GM19463 (cell line): ENCODE results near the gene BMPR2.
"Not testable (repeated sequence)": the region's sequence is repeated elsewhere in the genome, so short reads cannot be mapped to it uniquely, and the experiment has no call there.

Experiments
- ATAC-seq: cut with Tn5 transposase; IDR thresholded peaks from one replicate; pipeline ENCODE4 v1.9.1; 2021; ENCODE audit warnings: mild to moderate bottlenecking, moderate library complexity; ENCODE audit not compliant: unreplicated experiment

Gene BMPR2

DNA sequence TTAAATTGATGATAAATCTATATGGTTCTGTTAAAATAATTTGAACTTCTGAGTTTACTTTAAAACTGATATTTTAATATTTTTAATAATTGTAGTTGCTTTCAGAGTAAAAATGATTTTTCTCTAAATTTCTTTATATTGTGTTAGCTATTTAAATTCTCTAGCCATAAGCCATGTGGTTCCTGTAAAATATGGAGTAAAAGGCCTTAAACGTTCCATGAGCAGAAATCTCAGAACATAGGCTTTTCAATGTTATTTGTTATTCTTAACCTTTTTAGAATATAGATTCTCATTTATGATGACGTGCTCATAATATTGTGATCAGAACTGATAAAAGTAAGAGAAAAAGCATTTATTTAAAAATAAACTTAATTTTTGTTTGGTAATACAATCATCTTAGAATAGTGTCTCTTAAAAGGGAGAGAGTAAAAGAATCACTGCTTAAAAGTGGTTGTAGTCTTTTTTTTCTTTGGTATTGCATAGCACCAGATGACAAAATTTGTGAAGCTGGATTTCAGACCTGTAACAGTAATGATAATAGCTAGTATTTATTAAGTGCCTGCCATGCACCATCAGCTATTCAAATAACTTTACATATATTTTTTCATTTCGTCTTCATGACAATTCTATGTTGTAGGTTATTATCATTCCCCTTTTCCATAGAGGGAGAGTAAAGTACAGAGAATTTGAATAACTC is 2.7 kb downstream of the BMPR2 start:
- ATAC-seq, result no peak

DNA sequence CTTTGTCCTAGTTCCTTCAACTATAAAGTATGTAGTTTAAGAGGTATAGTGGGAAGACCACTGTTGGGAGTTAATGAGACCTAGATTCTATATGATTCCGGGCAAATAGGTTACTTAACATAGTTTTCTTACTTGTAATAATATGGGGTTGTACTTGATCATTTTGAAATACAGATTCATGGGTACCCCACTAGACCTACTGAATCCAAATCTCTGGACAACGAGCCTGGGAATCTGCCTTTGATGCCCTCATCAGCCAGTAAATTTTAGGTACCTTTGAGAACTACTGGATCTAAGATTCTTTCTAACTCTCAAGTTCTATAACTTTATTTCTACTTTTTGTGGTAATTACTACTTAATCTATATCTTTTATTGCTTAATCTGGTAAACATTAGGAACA is 6.6 kb downstream of the BMPR2 start:
- no peak for ATAC-seq

DNA sequence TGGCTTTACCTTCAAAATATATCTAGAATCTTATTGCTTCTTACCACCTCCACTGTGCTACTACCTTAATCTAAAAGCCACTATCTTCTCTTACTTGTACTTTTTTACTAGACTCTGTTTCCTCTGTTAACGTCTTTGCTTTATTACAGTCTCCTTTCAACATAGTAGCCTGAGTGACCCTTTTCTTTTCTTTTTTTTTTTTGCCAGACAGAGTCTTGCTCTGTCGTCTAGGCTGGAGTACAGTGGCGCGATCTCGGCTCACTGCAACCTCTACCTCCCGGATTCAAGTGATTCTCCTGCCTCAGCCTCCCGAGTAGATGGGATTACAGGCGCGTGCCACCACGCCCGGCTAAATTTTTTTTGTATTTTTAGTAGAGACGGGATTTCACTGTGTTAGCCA is 10.4 kb downstream of the BMPR2 start:
- not testable (repeated sequence) for ATAC-seq

DNA sequence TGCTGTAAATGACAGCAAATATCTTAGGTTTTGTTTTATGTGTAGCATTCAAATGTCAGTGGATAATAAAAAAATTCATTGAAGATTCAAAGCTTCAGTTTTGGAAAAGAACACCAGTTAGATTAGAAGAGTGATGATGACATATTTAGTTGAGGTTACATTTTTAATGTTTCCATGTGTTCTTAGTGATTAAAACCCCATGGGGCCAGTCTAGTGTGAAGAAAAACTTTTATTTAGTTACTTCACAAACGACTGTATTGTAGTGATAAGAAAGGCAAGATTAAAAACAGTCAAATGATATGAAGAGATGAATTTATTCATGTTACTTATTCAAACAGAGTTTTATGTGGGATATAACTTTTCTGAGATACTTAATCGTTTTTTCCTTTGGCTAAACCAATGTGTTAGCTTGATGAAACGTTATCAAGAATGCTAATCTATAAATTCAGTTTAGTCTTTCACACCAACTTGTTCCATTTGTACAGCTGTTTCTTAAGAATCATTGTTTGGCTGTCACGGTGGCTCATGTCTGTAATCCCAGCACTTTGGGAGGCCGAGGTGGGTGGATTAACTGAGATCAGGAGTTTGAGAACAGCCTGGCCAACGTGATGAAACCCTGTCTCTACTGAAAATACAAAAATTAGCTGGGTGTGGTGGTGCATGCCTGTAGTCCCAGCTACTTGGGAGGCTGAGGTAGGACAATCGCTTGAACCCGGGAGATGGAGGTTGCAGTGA is 11.6 kb downstream of the BMPR2 start:
- no peak for ATAC-seq

DNA sequence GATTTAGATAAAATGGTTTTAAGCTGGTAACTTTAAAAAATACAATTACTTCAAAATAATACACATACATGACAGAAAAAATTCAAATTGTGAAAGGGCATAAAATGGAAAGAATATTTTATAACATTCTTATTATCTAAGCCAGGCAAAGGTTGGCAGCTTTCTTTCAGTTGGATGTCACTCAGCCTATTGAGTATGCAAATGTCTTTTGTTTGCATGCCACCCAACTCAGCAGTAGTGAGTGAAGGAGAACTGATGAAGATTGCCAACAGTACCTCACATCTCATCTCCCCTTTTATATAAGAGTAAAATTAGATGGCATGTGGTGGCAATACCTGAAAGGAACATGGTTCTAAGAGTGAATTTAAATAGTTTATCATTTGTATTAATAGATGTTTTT is 24.8 kb downstream of the BMPR2 start:
- no peak for ATAC-seq

DNA sequence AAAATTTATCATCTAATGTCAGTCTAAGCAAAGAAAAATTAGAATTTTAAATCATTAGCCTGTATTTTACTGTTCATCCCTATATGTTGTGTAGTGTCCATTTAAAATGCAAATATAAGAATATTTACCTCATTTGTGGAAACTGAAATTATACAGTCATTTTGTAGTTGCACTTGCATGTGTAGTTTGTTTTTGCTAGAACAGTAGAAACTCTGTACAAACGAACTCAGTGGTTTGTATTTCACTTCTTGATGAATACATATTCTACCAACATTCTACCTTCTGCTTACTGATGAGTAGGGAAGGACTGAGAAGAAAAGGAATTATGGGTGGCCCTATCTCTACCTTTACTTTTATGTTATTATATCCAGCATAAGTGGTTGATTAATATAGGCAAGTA is 29.7 kb downstream of the BMPR2 start:
- ATAC-seq, result no peak

DNA sequence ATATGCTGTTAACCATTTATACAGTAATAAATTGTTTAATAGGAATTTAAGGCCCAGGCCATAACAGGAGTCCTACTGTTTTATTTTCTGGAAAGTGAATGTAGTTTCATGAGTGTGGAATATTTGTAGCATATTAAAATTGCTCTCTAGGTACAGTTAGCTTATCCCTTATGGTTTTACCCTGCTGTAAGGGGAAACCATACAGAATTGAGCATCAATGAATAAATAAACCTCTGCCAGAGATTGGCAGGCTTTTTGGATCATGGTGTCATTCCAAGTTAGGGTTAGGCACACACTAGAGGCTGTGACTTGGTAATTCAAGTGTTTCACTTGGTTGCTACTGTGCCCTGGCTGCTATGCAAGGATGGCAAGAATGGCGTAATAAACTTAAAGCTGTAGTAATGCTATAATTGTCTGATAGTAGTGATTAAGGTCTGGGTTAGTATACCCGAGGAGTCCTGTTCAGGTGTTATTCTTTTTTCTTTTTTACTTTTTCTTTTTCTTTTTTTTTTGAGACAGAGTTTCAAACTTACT is 30.4 kb downstream of the BMPR2 start:
- ATAC-seq, result no peak

DNA sequence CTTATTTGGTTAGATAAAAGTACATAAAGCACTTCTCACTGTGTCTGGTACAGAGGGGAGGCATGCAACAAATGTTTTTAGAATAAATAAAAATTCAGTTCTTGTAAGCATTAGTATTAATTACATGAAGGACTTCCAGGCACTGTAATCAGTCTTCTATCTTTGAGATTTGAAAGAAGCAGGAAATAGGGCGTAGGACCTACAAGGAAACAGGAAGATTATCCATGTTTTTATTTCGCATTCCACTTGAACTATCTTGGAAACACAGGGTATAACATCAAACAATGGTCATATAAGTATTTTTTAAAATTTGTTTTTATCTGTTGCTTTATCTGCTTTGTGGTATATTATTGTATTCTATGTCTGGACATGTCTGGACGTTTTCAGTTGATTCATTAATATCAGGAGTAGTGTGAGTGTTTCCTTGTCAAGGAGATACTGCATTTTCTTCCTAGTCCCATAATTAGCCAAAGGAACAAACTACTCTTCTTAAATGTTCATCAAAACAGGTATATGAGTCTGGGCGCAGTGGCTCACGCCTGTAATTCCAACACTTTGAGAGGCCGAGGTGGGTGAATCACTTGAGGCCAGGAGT is 32.5 kb downstream of the BMPR2 start:
- ATAC-seq, result no peak

DNA sequence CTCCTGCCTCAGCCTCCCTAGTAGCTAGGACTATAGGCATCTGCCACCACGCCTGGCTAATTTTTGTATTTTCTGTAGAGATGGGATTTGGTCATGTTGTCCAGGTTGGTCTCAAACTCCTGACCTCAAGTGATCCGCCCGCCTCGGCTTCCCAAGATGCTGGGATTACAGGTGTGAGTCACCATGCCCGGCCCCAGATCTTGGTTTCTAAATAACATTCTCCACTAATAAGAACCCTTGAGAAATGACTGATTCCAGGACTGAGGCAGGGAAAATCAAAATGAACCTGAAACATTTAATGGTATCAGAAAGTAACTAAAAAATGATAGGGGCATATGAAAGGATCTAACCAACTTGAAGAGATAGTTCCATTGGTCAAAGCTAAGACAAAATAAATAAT is 34.0 kb downstream of the BMPR2 start:
- no peak for ATAC-seq

DNA sequence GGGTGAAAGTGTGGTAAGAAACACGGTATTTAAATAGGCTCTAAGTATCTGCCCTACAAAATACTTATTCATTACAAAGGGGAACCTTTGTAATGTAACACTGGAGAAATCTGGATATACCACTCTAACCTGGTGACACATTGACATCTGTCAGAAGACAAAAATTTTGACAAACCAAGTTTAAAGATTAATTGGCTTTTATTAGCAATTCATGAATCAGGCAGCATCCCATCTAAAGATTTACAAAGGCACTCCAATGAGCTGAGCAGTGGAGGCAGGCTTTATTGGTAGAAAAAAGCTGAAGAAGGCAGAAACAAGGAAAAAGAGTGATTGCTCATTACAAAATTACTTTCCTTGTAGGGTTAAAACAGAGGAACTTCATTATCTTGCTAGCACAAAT is 35.0 kb downstream of the BMPR2 start:
- ATAC-seq, result no peak

DNA sequence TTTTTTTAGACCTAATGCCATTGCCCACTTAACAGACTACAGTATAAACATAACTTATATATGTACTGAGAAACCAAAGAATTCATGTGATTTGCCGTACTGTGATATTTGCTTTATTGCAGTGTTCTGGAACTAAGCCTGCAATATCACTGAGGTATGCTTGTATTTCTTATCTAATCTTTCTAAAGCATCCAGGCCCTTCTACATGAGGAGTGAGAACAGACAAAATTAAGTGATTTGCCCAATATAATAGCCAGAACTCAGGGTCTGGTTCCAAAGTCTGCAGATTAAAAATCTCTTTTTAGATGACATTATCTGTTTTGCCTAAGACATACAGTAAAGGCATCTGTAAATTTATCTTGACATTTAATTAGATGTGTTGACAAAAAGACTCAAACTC is 41.9 kb downstream of the BMPR2 start:
- ATAC-seq, result no peak

DNA sequence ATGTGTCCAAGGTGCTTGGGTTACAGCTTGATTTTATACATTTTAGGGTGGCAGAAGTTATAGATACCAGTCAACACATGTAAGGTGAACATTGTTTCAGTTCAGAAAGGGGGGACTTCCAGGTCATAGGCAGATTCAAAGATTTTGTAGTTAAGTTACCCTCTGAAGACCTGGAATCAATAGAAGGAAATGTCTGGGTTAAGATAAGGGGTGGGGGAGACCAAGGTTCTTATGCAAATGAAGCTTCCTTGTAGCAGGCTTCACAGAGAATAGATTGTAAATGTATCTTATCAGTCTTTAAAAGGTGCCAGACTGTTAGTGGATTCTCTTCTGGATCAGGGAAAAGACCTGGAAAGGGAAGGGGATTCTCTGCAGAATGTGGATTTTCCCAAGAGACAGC is 42.4 kb downstream of the BMPR2 start:
- no peak for ATAC-seq

DNA sequence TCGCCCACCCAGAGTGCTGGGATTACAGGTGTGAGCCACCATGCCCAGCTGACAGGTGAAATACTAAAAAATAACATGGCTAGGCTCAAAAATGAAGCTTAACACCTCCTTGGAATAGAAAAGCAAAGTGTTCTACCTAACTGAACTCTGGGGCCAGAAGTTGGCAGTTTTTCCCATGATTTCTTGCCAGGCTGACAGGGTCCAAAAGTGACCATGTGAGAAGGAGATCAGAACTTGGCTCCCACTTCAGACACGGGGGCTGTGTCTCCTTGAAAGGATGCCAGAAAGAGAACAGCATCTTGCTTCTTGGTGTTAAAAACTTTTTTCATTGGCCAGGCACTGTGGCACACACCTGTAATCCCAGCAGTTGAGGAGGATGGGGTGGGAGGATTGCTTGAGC is 47.0 kb downstream of the BMPR2 start:
- ATAC-seq, result no peak

DNA sequence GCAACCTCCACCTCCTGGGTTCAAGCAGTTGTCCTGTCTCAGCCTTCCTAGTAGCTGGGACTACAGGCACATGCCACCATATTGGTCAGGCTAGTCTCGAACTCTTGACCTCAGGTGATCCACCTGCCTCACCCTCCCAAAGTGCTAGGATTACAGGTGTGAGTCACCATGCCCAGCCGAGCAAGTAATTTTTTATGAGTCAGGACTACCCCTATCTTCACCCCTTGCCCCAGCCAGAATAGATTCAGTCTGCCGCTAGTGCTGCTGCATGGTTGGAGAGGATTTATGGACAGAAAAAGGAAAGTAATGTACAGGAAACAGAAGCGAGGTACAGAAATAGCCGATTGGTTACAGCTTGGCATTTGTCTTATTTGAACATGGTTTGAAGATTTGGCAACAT is 48.9 kb downstream of the BMPR2 start:
- no peak for ATAC-seq

DNA sequence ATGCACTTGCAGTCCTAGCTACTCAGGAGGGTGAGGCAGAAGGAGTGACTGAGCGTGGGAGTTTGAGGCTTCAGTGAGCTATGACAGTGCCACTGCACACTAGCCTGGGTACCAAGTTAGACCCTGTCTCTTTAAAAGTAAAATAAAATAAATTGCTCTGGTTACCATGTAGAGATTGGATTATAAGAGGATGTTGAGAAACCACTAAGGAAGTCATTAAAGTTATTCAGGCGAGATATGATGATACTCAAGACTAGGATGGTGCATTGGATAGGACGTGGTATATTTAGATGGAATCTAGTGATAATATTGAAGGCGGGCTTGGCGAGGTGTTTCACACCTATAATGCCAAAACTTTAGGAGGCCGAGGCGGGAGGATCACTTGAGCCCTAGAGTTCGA is 50.6 kb downstream of the BMPR2 start:
- no peak for ATAC-seq

DNA sequence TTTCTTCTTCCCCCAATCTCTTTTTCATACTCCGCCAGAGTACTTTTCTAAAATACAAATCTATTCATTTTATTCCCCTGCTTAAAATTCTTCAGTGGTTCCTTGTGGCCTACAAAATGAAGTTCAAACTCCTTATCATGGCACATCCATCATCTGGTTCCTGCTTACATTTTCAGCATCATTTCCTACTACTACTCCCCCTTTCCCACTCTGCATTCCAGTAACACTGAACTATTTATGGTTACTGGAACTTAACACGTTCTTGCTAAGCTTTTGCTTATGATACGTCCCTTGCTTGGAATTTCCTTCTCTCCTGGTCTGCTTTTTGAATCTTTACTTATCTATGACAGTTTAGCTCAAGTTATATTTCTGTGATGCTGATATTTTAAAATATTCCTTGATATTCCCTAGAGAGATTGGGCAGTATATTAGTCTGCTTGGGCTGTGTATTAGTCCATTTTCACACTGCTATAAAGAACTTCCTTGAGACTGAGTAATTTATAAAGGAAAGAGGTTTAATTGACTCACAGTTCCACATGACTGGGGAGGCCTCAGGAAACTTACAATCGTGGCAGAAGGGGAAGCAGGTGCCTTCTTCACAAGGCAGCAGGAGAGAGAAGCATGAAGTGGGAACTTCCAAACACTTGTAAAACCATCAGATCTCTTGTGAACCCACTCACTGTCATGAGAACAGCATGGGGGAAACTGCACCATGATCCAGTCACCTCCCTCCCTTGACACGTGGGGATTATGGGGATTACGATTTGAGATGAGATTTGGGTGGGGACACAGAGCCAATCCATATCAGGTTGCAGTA is 53.2 kb downstream of the BMPR2 start:
- ATAC-seq, result no peak

DNA sequence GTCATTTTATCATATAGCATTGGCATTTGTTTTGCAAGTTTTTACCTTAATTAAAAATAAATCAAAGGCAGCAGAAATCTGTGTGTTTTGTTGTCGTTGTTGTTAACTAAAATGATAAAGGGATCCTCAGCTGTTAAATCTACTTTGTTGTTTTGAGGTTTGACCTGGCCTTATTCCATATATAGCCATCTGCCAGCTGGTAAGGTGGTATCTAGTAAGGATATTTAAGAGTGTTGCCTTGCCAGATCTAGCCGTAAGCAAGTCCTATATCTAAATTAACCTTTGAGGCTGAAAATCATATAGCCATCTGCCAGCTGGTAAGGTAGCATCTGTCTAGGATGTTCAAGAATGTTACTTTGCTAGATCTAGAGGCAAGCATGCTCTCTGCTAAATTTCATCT is 56.6 kb downstream of the BMPR2 start:
- ATAC-seq, result no peak

DNA sequence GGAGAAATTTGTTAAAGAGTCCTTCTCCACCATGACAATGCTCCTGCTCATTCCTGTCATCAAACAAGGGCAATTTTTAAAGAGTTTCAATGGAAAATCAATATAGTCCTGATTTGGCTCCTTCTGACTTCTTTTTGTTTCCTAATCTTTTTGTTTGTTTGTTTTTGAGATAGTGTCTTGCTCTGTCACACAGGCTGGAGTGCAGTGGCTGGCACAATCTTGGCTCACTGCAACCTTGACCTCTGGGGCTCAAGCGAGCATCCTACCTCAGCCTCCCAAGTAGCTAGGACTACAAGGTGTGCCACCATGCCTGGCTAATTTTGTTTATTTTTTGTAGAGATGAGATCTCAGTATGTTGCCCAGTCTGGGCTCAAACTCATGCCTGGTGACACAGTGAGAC is 58.3 kb downstream of the BMPR2 start:
- ATAC-seq, result no peak

DNA sequence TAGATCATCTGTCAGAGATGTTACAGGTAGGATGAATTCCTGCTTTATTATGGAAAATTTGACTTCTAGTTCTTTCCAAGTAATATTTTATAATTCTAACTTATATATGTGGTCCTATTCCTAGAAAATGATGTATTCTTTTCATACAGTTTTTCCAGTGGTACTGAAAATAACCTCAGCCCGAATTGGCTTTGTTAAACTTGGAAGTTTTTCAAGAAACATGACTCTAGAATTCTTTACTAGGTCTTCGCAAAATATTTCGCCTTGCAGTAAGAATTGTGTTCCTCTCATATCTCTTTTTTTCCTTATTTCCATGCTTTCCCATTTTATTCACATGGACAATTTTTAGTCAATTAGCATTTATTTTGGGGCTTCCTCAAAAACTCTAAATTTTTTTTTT is 60.5 kb downstream of the BMPR2 start:
- no peak for ATAC-seq

DNA sequence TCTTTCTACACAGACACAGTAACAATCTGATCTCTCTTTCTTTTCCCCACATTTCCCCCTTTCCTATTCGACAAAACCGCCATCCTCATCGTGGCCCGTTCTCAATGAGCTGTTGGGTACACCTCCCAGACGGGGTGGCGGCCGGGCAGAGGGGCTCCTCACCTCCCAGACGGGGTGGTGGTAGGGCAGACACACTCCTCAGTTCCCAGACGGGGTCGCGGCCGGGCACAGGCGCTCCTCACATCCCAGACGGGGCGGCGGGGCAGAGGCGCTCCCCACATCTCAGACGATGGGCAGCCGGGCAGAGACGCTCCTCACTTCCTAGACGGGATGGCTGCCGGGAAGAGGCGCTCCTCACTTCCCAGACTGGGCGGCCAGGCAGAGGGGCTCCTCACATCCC is 64.0 kb downstream of the BMPR2 start:
- ATAC-seq, result not testable (repeated sequence)

DNA sequence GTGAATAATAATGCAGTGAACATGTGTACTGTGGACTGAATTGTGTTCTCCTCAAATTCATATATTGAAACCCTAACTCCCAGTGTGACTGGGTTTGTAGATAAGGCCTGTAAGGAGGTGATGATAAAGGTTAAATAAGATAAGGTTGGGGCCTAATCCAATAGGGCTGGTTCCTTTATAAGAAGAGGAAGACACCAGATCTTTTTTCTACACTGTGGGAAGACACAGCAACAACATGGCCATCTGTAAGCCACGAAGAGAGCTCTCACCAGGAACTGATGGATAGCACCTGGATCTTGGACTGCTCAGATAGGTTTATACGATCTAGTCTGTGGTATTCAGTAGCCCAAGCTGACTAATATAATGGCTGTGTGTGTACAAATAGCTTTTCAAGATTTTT is 66.8 kb downstream of the BMPR2 start:
- ATAC-seq, result no peak
